Epidermal melanocyte (primary cell): ENCODE data around the gene REEP1.
"Not testable (repeated sequence)": the region's sequence is repeated elsewhere in the genome, so short reads cannot be mapped to it uniquely, and the experiment has no call there.

Source experiments
- DNase-seq: peaks from one replicate; pipeline ENCODE4 v3.0.0; 2011; ENCODE audit warnings: low spot score; ENCODE audit not compliant: insufficient read length

Gene REEP1

GRCh38 chr2:86347401-86347800 lies 10.0 kb upstream of the REEP1 start:
- no peak for DNase-seq

GRCh38 chr2:86345783-86346370 lies 8.5 kb upstream of the REEP1 start:
- DNase-seq: not testable (repeated sequence)

- DNase-seq: no peak
Measured at GRCh38 chr2:86344404-86344803, 7.0 kb upstream of the REEP1 start.

- no peak for DNase-seq
Measured at GRCh38 chr2:86342488-86342887, 5.1 kb upstream of the REEP1 start.

- DNase-seq: no peak
Measured at GRCh38 chr2:86341470-86341869, 4.0 kb upstream of the REEP1 start.

GRCh38 chr2:86338778-86339295 lies 1.4 kb upstream of the REEP1 start:
- no peak for DNase-seq

- no peak for DNase-seq
Measured at GRCh38 chr2:86336675-86337243, 667 bp downstream of the REEP1 start.

GRCh38 chr2:86335865-86336674 lies 1.4 kb downstream of the REEP1 start:
- DNase-seq: no peak

- DNase-seq: no peak
Measured at GRCh38 chr2:86333378-86333777, 4.0 kb downstream of the REEP1 start.

- no peak for DNase-seq
Measured at GRCh38 chr2:86332654-86333053, 4.8 kb downstream of the REEP1 start.

GRCh38 chr2:86331384-86331783 lies 6.0 kb downstream of the REEP1 start:
- no peak for DNase-seq

GRCh38 chr2:86330001-86330400 lies 7.4 kb downstream of the REEP1 start:
- DNase-seq: no peak

- no peak for DNase-seq
Measured at GRCh38 chr2:86323273-86324021, 14.0 kb downstream of the REEP1 start.

- DNase-seq: no peak
Measured at GRCh38 chr2:86319700-86320580, 17.5 kb downstream of the REEP1 start.

- no peak for DNase-seq
Measured at GRCh38 chr2:86315084-86315483, 22.3 kb downstream of the REEP1 start.

- no peak for DNase-seq
Measured at GRCh38 chr2:86314125-86314524, 23.3 kb downstream of the REEP1 start.

GRCh38 chr2:86313341-86313740 lies 24.1 kb downstream of the REEP1 start:
- no peak for DNase-seq

- DNase-seq: no peak
Measured at GRCh38 chr2:86311879-86312278, 25.5 kb downstream of the REEP1 start.

GRCh38 chr2:86309966-86310365 lies 27.5 kb downstream of the REEP1 start:
- no peak for DNase-seq

- no peak for DNase-seq
Measured at GRCh38 chr2:86308984-86309695, 28.3 kb downstream of the REEP1 start.
